ENCODE results near the gene MRPL1. TPM values are rescaled to one million over a fixed set of nuclear protein-coding genes. Genes with fewer than 3 reads are reported as not detected.
A peak's percentile ranks its signal among the peaks of the same experiment; 100 is the strongest.

The MRPL1 gene
- total RNA-seq, 2 donors from 2014 or later, result 12.2 to 23.4 TPM

GRCh38 chr4:77820649-77821561, 41.7 kb upstream of the MRPL1 start:
- no peak for TF ChIP-seq POLR2A (IDR thresholded peaks at IDR 0.05)
- no peak for TF ChIP-seq CTCF (IDR thresholded peaks at IDR 0.05)
- intact Hi-C loops (cut with DNase I), result no loop called here
- Histone ChIP-seq H3K9me3 (no peaks in the 10 kb centered on the region), H3K27me3 (no peaks in the 10 kb centered on the region), H3K4me1 (peaks cover 27% of the 10 kb centered on the region), H3K36me3 (replicated peaks in 1 of 2; ENCODE audit: insufficient read depth in 1 of 2, low read depth in 2 of 2) (no peaks in the 10 kb centered on the region), H3K4me3 (peak overlapping the region; percentile 63 to 74), H3K27ac (peak overlapping the region; percentile 93 to 100 (median 98))
- 2 to 5% methylated on average over 14 of the region's 14 CpGs for WGBS, 2 donors
- ATAC-seq (no peak), DNase-seq (peak in 2 of 4 donors; percentile 16 to 22)

GRCh38 chr4:77821775-77822174, 40.9 kb upstream of the MRPL1 start:
- WGBS, 2 donors, result 27 to 44% methylated on average over 1 of the region's 1 CpG
- intact Hi-C loops (cut with DNase I), result no loop called here

GRCh38 chr4:77826275-77826674, 36.4 kb upstream of the MRPL1 start:
- H3K36me3 ChIP-seq (replicated peaks in 1 of 2; ENCODE audit: insufficient read depth in 1 of 2, low read depth in 2 of 2), result no peaks in the 10 kb centered on the region
- WGBS, 2 donors, result 75 to 76% methylated on average over 6 of the region's 6 CpGs
- no peaks in the 10 kb centered on the region for H3K27me3 ChIP-seq
- no peaks in the 10 kb centered on the region for H3K9me3 ChIP-seq
- no peak for TF ChIP-seq POLR2A (IDR thresholded peaks at IDR 0.05)
- TF ChIP-seq CTCF (IDR thresholded peaks at IDR 0.05), result no peak
- no peak for ATAC-seq
- H3K4me1 ChIP-seq, result peaks cover 7% of the 10 kb centered on the region
- H3K4me3 ChIP-seq, result no peak overlapping the region
- intact Hi-C loops (cut with DNase I), result no loop called here
- H3K27ac ChIP-seq, result no peak overlapping the region
- no peak for DNase-seq

More at GRCh38 chr4:77821775-77822174, 40.9 kb upstream of the MRPL1 start:
- Histone ChIP-seq H3K9me3 (no peaks in the 10 kb centered on the region), H3K4me1 (peaks cover 20% of the 10 kb centered on the region), H3K36me3 (replicated peaks in 1 of 2; ENCODE audit: insufficient read depth in 1 of 2, low read depth in 2 of 2) (no peaks in the 10 kb centered on the region), H3K27ac (peak overlapping the region in 2 of 4 donors; percentile 100), H3K4me3 (no peak overlapping the region), H3K27me3 (no peaks in the 10 kb centered on the region)
- no peak for TF ChIP-seq POLR2A (IDR thresholded peaks at IDR 0.05)
- no peak for TF ChIP-seq CTCF (IDR thresholded peaks at IDR 0.05)
- DNase-seq (peak in 1 of 4 donors; percentile 9), ATAC-seq (no peak)

- H3K36me3 ChIP-seq (replicated peaks in 1 of 2; ENCODE audit: insufficient read depth in 1 of 2, low read depth in 2 of 2), result no peaks in the 10 kb centered on the region
- H3K4me3 ChIP-seq, result no peak overlapping the region
- DNase-seq (no peak), ATAC-seq (no peak)
- H3K27me3 ChIP-seq, result no peaks in the 10 kb centered on the region
- TF ChIP-seq CTCF (IDR thresholded peaks at IDR 0.05), result no peak
- TF ChIP-seq POLR2A (IDR thresholded peaks at IDR 0.05), result no peak
- no peaks in the 10 kb centered on the region for H3K4me1 ChIP-seq
- intact Hi-C loops (cut with DNase I), result no loop called here
- no peak overlapping the region for H3K27ac ChIP-seq
- H3K9me3 ChIP-seq, result no peaks in the 10 kb centered on the region
Observed at GRCh38 chr4:77827343-77827742, 35.3 kb upstream of the MRPL1 start.

All from body of pancreas (tissue), 4 donors.